Upper lobe of right lung (tissue), 1 donor: ENCODE data around the gene APIP. TPM values are rescaled to one million over a fixed set of nuclear protein-coding genes. Genes with fewer than 3 reads are reported as not detected.

Experiments
- ATAC-seq: fragments of 200-7000 bp; cut with Tn5 transposase; one replicate; pipeline ENCODE4 v1.9.1; 2020; ENCODE audit warnings: mild to moderate bottlenecking, moderate library complexity
- DNase-seq: peaks from one replicate; pipeline ENCODE4 v3.0.0-alpha.2; 2020
- H3K27ac ChIP-seq: fragments of 200-600 bp; one replicate; pipeline ENCODE4 v1.8.0; 2022
- H3K27me3 ChIP-seq: fragments of 200-600 bp; one replicate; pipeline ENCODE4 v1.8.0; 2022; ENCODE audit warnings: mild to moderate bottlenecking
- H3K36me3 ChIP-seq: fragments of 200-600 bp; one replicate; pipeline ENCODE4 v1.8.0; 2022
- H3K4me1 ChIP-seq: fragments of 200-600 bp; one replicate; pipeline ENCODE4 v1.8.0; 2022
- H3K4me3 ChIP-seq: fragments of 200-600 bp; one replicate; pipeline ENCODE4 v1.8.0; 2022; ENCODE audit warnings: mild to moderate bottlenecking
- H3K9me3 ChIP-seq: fragments of 200-600 bp; one replicate; pipeline ENCODE4 v1.8.0; 2022
- CTCF ChIP-seq: fragments of 200-600 bp; IDR thresholded peaks from one replicate; pipeline ENCODE4 v1.8.0; 2022; ENCODE audit warnings: antibody characterized with exemption
- intact Hi-C: fragments of 100-400 bp; cut with DNase I; formaldehyde crosslinking; loops from one replicate; pipeline ENCODE4 v1.11.0; 2022
- total RNA-seq: library from RNA; stranded (reverse); fragmentation: NEBNext Ultra II Directional; extraction: Animal tissue kit (Norgen Biotek cat#: 25700); gene quantifications from one replicate; pipeline ENCODE4 v1.2.1, GENCODE V29; 2021
- donor health status: DM: no; HTN: yes; CAD: no; lungs with severe emphysema.

APIP gene
- total RNA-seq, 1 donor from 2014 or later: 26.5 TPM

GRCh38 chr11:34959770-34960169, 43.6 kb upstream of the APIP start:
- Histone ChIP-seq H3K4me1 (no peaks in the 10 kb centered on the region), H3K36me3 (no peaks in the 10 kb centered on the region), H3K27ac (no peak overlapping the region), H3K9me3 (no peaks in the 10 kb centered on the region), H3K4me3 (no peak overlapping the region), H3K27me3 (no peaks in the 10 kb centered on the region)
- no peak for TF ChIP-seq CTCF
- no peak for DNase-seq
- no peak for ATAC-seq
- intact Hi-C loops: no loop called here

GRCh38 chr11:34957606-34958005, 41.4 kb upstream of the APIP start:
- ATAC-seq (no peak), DNase-seq (no peak)
- no peak overlapping the region for H3K4me3 ChIP-seq
- no peak for TF ChIP-seq CTCF
- H3K27ac ChIP-seq: no peak overlapping the region
- H3K27me3 ChIP-seq: no peaks in the 10 kb centered on the region
- intact Hi-C loops: no loop called here
- no peaks in the 10 kb centered on the region for H3K4me1 ChIP-seq
- H3K9me3 ChIP-seq: no peaks in the 10 kb centered on the region
- H3K36me3 ChIP-seq: no peaks in the 10 kb centered on the region

GRCh38 chr11:34957206-34957605, 41.0 kb upstream of the APIP start:
- no peak for ATAC-seq
- no peak for DNase-seq
- intact Hi-C loops: no loop called here

GRCh38 chr11:34953955-34954354, 37.8 kb upstream of the APIP start:
- no peak for DNase-seq
- no peak overlapping the region for H3K4me3 ChIP-seq
- H3K9me3 ChIP-seq: no peaks in the 10 kb centered on the region
- ATAC-seq: no peak
- no peaks in the 10 kb centered on the region for H3K4me1 ChIP-seq
- TF ChIP-seq CTCF: no peak
- H3K36me3 ChIP-seq: no peaks in the 10 kb centered on the region
- H3K27me3 ChIP-seq: no peaks in the 10 kb centered on the region
- no peak overlapping the region for H3K27ac ChIP-seq
- intact Hi-C loops: no loop called here

More at GRCh38 chr11:34957206-34957605, 41.0 kb upstream of the APIP start:
- Histone ChIP-seq H3K9me3 (no peaks in the 10 kb centered on the region), H3K36me3 (no peaks in the 10 kb centered on the region), H3K27me3 (no peaks in the 10 kb centered on the region), H3K4me1 (no peaks in the 10 kb centered on the region), H3K4me3 (no peak overlapping the region), H3K27ac (no peak overlapping the region)
- TF ChIP-seq CTCF: no peak

GRCh38 chr11:34948696-34949095, 32.5 kb upstream of the APIP start:
- intact Hi-C loops: no loop called here
- no peak for TF ChIP-seq CTCF
- Histone ChIP-seq H3K36me3 (peaks cover 7% of the 10 kb centered on the region), H3K4me3 (no peak overlapping the region), H3K4me1 (peaks cover 7% of the 10 kb centered on the region), H3K27ac (no peak overlapping the region), H3K9me3 (peaks cover 4% of the 10 kb centered on the region), H3K27me3 (no peaks in the 10 kb centered on the region)
- DNase-seq (no peak), ATAC-seq (no peak)

GRCh38 chr11:34944692-34945091, 28.5 kb upstream of the APIP start:
- intact Hi-C loops: no loop called here
- TF ChIP-seq CTCF: no peak
- no peak for ATAC-seq
- DNase-seq: no peak
- Histone ChIP-seq H3K4me1 (peaks cover 7% of the 10 kb centered on the region), H3K36me3 (peaks cover 12% of the 10 kb centered on the region), H3K9me3 (peaks cover 4% of the 10 kb centered on the region), H3K27me3 (no peaks in the 10 kb centered on the region), H3K27ac (no peak overlapping the region), H3K4me3 (no peak overlapping the region)
